ENCODE measurements around the gene PCSK9.

DNA sequence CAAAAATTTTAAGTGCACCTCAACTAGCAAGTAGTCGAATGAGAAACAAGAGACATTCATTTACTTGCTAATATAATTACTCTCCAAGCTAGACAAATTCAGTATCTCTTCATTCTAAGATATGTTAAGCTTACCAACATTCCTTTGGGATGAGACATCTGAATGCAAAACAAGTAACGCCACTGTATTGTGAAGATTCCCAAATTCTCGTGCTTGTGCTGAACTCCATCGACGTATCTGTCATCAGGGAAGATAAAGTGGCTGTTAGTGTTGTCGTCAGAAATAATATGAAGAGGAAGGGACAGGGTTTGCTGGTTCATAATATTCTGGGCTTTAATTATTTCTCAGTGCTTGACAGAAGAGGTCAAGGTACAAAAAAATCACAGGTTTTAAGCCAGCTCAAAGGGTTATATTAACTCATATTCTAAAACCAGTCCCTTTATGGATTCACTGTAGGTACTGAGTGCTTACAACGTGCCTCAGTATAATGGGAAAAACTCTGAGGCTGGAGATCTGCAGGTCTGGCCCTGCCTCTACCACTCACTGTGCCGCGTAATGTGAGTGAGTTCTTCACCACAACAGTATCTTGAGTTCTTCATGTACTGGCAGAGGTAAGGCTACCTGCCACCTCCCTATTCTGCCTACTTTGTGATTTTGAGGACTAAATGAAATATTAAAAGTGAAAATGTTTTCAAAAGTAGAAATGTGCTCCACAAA, 42.0 kb downstream of the PCSK9 start:
- TF ChIP-seq CEBPB (IDR thresholded peaks at IDR 0.05), result no peak
- TF ChIP-seq TAF1 (IDR thresholded peaks at IDR 0.05; ENCODE audit: low read depth), result no peak
- TF ChIP-seq YY1 (IDR thresholded peaks at IDR 0.05; ENCODE audit: low read depth), result no peak
- no peak for TF ChIP-seq RAD21 (IDR thresholded peaks at IDR 0.05; ENCODE audit: low read depth)
- no peak for TF ChIP-seq NFIC (IDR thresholded peaks at IDR 0.05)
- TF ChIP-seq, protein P1, sequence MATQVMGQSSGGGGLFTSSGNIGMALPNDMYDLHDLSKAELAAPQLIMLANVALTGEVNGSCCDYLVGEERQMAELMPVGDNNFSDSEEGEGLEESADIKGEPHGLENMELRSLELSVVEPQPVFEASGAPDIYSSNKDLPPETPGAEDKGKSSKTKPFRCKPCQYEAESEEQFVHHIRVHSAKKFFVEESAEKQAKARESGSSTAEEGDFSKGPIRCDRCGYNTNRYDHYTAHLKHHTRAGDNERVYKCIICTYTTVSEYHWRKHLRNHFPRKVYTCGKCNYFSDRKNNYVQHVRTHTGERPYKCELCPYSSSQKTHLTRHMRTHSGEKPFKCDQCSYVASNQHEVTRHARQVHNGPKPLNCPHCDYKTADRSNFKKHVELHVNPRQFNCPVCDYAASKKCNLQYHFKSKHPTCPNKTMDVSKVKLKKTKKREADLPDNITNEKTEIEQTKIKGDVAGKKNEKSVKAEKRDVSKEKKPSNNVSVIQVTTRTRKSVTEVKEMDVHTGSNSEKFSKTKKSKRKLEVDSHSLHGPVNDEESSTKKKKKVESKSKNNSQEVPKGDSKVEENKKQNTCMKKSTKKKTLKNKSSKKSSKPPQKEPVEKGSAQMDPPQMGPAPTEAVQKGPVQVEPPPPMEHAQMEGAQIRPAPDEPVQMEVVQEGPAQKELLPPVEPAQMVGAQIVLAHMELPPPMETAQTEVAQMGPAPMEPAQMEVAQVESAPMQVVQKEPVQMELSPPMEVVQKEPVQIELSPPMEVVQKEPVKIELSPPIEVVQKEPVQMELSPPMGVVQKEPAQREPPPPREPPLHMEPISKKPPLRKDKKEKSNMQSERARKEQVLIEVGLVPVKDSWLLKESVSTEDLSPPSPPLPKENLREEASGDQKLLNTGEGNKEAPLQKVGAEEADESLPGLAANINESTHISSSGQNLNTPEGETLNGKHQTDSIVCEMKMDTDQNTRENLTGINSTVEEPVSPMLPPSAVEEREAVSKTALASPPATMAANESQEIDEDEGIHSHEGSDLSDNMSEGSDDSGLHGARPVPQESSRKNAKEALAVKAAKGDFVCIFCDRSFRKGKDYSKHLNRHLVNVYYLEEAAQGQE (IDR thresholded peaks at IDR 0.05; ENCODE audit: low read depth), result no peak
- no peak for TF ChIP-seq CREB1 (IDR thresholded peaks at IDR 0.05; ENCODE audit: low read depth)
- TF ChIP-seq EP300 (IDR thresholded peaks at IDR 0.05; ENCODE audit: borderline replicate concordance), result no peak
